ENCODE data around the gene GRPEL1. TPM values are rescaled to one million over a fixed set of nuclear protein-coding genes. Genes with fewer than 3 reads are reported as not detected.

The GRPEL1 gene
- total and polyA plus RNA-seq, 2 of the 13 experiments (the other 11 are each of a cell fraction or from before 2014, with no cell fraction given), result 32.3 to 141 TPM

- peak; percentile 60; the same call in 1 of the 2 replicates for TF ChIP-seq ZBTB49 (CRISPR knock-in tag; IDR thresholded peaks at IDR 0.05; ENCODE audit: borderline replicate concordance)
- TF ChIP-seq, protein P1, sequence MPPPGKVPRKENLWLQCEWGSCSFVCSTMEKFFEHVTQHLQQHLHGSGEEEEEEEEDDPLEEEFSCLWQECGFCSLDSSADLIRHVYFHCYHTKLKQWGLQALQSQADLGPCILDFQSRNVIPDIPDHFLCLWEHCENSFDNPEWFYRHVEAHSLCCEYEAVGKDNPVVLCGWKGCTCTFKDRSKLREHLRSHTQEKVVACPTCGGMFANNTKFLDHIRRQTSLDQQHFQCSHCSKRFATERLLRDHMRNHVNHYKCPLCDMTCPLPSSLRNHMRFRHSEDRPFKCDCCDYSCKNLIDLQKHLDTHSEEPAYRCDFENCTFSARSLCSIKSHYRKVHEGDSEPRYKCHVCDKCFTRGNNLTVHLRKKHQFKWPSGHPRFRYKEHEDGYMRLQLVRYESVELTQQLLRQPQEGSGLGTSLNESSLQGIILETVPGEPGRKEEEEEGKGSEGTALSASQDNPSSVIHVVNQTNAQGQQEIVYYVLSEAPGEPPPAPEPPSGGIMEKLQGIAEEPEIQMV (CRISPR knock-in tag; IDR thresholded peaks at IDR 0.05; ENCODE audit: low read depth), result peak; percentile 82; the same call in 1 of the 2 replicates
- TF ChIP-seq ETV6 (CRISPR knock-in tag; conservative IDR thresholded peaks at IDR 0.05), result no peak
- peak; percentile 54 for TF ChIP-seq TEAD3 (CRISPR knock-in tag; optimal IDR thresholded peaks at IDR 0.05; ENCODE audit: borderline replicate concordance)
- 0 out of 2 replicates have a peak, but pooled peaks have one; percentile 32 for TF ChIP-seq ZNF556 (CRISPR knock-in tag; IDR thresholded peaks at IDR 0.05; ENCODE audit: borderline replicate concordance)
- TF ChIP-seq ARID3A (IDR thresholded peaks at IDR 0.05; ENCODE audit: low read depth, low read length), result no peak
- TF ChIP-seq MEF2D (CRISPR knock-in tag; IDR thresholded peaks at IDR 0.05), result no peak
- no peak for TF ChIP-seq SIN3B (IDR thresholded peaks at IDR 0.05; ENCODE audit: low read length)
- TF ChIP-seq ZNF850 (CRISPR knock-in tag; conservative IDR thresholded peaks at IDR 0.05), result 0 out of 2 replicates have a peak, but pooled peaks have one; percentile 49
- TF ChIP-seq GATAD2A (CRISPR knock-in tag; IDR thresholded peaks at IDR 0.05), result peak; percentile 71
- TF ChIP-seq MAX (IDR thresholded peaks at IDR 0.05), result peak; percentile 35; the same call in 1 of the 2 replicates
- no peak for TF ChIP-seq RFXANK (CRISPR knock-in tag; IDR thresholded peaks at IDR 0.05)
- TF ChIP-seq ZNF891 (CRISPR knock-in tag; IDR thresholded peaks at IDR 0.05), result peak; percentile 57; the same call in 1 of the 2 replicates
- TF ChIP-seq ZBTB14 (CRISPR knock-in tag; IDR thresholded peaks at IDR 0.05), result no peak
- peak; percentile 37; the same call in 1 of the 2 replicates for TF ChIP-seq YEATS2 (CRISPR knock-in tag; IDR thresholded peaks at IDR 0.05; ENCODE audit: borderline replicate concordance)
- peak; percentile 84 for TF ChIP-seq RAD21 (CRISPR knock-in tag; IDR thresholded peaks at IDR 0.05)
- TF ChIP-seq DMAP1 (CRISPR knock-in tag; IDR thresholded peaks at IDR 0.05), result no peak
- 0 out of 2 replicates have a peak, but pooled peaks have one; percentile 33 for TF ChIP-seq ZKSCAN8 (CRISPR knock-in tag; IDR thresholded peaks at IDR 0.05; ENCODE audit: borderline replicate concordance)
- TF ChIP-seq, protein P2, sequence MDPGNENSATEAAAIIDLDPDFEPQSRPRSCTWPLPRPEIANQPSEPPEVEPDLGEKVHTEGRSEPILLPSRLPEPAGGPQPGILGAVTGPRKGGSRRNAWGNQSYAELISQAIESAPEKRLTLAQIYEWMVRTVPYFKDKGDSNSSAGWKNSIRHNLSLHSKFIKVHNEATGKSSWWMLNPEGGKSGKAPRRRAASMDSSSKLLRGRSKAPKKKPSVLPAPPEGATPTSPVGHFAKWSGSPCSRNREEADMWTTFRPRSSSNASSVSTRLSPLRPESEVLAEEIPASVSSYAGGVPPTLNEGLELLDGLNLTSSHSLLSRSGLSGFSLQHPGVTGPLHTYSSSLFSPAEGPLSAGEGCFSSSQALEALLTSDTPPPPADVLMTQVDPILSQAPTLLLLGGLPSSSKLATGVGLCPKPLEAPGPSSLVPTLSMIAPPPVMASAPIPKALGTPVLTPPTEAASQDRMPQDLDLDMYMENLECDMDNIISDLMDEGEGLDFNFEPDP (CRISPR knock-in tag; conservative IDR thresholded peaks at IDR 0.05), result no peak
- peak; percentile 59; the same call in 1 of the 2 replicates for TF ChIP-seq RXRA (CRISPR knock-in tag; IDR thresholded peaks at IDR 0.05)
- no peak for TF ChIP-seq TOE1 (CRISPR knock-in tag; IDR thresholded peaks at IDR 0.05)
Measured at GRCh38 chr4:7070729-7071511, 3.1 kb upstream of the GRPEL1 start (continued).

All from HepG2 (cell line).